ENCODE measurements around the gene FAM237B.

Gene FAM237B

GRCh38 chr7:90270431-90271178 is 50.5 kb downstream of the FAM237B start:
- H3K9me3 Mint-ChIP-seq = no peaks in the 10 kb centered on the region

GRCh38 chr7:90269163-90269562 is 51.9 kb downstream of the FAM237B start:
- no peak overlapping the region for H3K27ac Mint-ChIP-seq

More at GRCh38 chr7:90270431-90271178, 50.5 kb downstream of the FAM237B start:
- intact Hi-C loops (cut with micrococcal nuclease) = no loop called here
- H3K36me3 Mint-ChIP-seq (ENCODE audit: low read depth) = no peaks in the 10 kb centered on the region
- no peak overlapping the region for H3K27ac Mint-ChIP-seq
- H3K4me1 Mint-ChIP-seq (ENCODE audit: low read depth) = no peaks in the 10 kb centered on the region
- H3K27me3 Mint-ChIP-seq = no peaks in the 10 kb centered on the region
- no peak overlapping the region for H3K4me3 Mint-ChIP-seq

GRCh38 chr7:90267263-90267858 is 53.7 kb downstream of the FAM237B start:
- Mint-ChIP-seq H3K36me3 (ENCODE audit: low read depth) (no peaks in the 10 kb centered on the region), H3K9me3 (no peaks in the 10 kb centered on the region), H3K4me1 (ENCODE audit: low read depth) (no peaks in the 10 kb centered on the region), H3K4me3 (no peak overlapping the region), H3K27ac (no peak overlapping the region), H3K27me3 (no peaks in the 10 kb centered on the region)
- intact Hi-C loops (cut with micrococcal nuclease) = loop anchor here (10.0 kb wide), 1 partner anchor 147 kb away; no protein-coding TSS in a partner anchor

More at GRCh38 chr7:90269163-90269562, 51.9 kb downstream of the FAM237B start:
- Mint-ChIP-seq H3K27me3 (no peaks in the 10 kb centered on the region), H3K36me3 (ENCODE audit: low read depth) (no peaks in the 10 kb centered on the region), H3K9me3 (no peaks in the 10 kb centered on the region), H3K4me3 (no peak overlapping the region), H3K4me1 (ENCODE audit: low read depth) (no peaks in the 10 kb centered on the region)
- intact Hi-C loops (cut with micrococcal nuclease) = loop anchor here (10.0 kb wide), 1 partner anchor 146 kb away; no protein-coding TSS in a partner anchor

- no peaks in the 10 kb centered on the region for H3K4me1 Mint-ChIP-seq (ENCODE audit: low read depth)
- H3K4me3 Mint-ChIP-seq = no peak overlapping the region
- intact Hi-C loops (cut with micrococcal nuclease) = loop anchor here (10.0 kb wide), 1 partner anchor 148 kb away; no protein-coding TSS in a partner anchor
- H3K27me3 Mint-ChIP-seq = no peaks in the 10 kb centered on the region
- H3K36me3 Mint-ChIP-seq (ENCODE audit: low read depth) = no peaks in the 10 kb centered on the region
- no peak overlapping the region for H3K27ac Mint-ChIP-seq
- H3K9me3 Mint-ChIP-seq = no peaks in the 10 kb centered on the region
These were observed 54.3 kb downstream of the FAM237B start for GRCh38 chr7:90266808-90267207.

Data from dendritic cell treated with granulocyte-macrophage colony-stimulating factor and Interleukin-4, amounts not matched to agents 40 ng/mL and 50 ng/mL, for 4 days (primary cell).